ENCODE measurements around the gene ADAM17.
A peak's percentile ranks its signal among the peaks of the same experiment; 100 is the strongest.
"Not testable (repeated sequence)": the region's sequence is repeated elsewhere in the genome, so short reads cannot be mapped to it uniquely, and the experiment has no call there.

Gene ADAM17

DNA sequence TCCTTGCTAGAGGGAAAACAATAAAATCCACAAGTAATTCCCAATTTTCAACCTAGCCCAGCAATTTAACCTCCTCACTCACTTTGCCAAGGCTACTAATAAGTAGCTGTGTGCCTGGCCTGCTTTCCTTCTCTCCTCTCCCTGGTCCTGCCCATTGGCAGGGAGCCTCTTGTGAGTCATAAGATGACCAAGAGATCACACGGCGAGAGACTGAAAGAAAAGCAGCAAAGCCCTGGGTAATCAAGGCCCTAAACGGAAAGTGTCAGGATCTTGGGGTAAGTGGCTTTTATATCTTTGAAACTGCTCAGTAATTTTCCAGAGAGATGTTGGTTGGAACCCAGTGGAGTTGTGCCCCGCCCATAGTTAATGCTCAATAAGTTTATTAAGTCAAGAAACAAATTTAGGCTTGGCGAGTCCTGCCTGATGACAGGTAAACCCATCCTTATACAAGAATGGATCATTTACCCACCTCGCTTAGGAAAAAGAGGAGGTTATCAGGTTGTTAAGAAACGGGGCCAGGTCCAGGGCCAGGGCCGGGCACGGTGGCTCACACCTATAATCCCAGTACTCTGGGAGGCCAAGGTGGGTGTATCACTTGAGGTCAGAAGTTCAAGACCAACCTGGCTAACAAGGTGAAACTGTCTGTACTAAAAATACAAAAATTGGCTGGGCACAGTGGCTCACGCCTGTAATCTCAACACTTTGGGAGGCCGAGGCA, 10.0 kb upstream of the ADAM17 start:
- peak; percentile 95 for DNase-seq (ENCODE audit: low spot score)

DNA sequence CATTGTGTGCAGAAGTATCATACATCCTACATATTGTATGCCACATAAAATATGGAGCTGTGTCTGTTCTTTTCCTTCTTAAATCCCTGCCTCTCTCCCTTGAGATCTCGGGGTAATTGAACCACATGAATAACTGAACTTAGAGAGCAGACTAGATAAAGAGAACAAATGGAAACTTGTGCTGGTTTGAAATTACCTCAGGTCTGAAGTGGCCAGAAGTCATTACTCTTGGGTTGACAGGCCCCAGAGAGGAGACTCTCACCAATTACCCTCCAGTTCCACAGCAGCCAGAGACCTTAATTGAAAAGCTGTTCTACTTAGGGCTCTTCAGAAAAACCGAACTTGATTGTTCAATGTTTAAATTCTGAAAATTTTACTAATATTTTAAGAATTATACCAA, 5.0 kb upstream of the ADAM17 start:
- DNase-seq (ENCODE audit: low spot score), result no peak

DNA sequence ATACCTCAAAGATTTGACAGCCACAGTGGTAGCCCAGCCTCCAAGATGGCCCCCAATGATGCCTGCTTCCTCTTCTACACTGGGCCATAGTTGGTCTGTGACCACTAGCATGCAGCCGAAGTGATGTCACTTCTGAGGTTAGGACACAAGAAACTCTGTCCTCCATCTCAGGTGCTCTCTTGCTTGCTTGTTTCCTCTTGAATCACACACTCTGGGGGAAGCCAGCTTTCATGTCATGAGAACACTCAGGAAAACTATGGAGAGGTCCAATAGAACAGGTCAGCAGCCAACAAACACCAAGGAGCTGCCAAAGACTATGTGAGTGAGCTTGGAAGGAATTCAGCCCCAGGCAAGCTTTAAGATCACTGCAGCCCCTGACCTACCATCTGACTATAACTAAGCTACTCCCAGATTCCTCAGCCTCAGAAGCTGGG, 3.3 kb upstream of the ADAM17 start:
- no peak for DNase-seq (ENCODE audit: low spot score)

DNA sequence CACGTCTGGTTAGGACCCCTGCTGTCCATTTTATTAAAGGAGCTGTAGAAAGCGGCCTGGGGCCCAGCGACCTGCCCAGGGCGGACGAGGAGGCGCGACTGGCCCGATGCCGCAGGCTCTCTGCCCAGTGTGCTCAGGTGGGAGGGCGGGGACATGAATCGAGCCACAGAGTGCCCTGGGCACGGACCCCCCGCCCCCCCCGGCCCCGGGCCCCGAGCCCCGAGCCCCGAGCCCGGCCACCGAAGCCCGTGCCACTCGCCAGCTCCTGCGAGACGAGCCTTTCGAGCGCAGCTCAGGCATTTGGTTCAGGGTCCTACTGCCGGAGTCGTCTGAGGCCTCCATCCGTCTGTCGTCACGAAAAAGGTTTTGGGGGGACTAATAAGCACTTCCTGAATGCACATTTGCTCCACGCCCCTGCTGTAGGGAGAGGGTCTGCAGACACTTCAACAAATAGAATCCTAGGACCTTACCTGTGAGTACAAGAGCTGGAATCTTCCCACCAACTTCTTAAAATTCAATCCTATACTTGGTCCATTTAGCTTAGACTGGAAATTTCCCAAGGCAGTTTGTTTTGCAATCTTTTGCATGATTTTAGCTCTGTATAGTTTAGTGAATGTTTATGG, 602 bp upstream of the ADAM17 start:
- DNase-seq (ENCODE audit: low spot score), result peak; percentile 53

DNA sequence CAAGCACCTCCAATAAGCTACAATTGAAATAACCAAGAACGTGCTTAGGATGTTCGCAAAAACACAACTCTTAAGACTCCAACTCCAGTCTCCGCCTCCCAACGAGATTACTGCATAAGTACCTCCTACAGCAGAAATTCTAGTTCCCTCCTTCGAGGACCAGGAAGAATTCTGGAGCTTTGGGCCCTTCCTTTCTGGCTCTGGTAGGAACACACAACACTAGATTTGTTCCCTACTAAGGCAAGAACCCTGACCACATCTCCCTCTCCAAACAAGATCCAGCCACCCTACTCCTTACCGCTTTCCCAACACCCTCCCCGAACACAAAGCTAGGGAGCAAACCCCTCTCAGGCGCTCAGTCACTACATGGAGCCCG, 721 bp downstream of the ADAM17 start:
- DNase-seq (ENCODE audit: low spot score), result peak; percentile 92

DNA sequence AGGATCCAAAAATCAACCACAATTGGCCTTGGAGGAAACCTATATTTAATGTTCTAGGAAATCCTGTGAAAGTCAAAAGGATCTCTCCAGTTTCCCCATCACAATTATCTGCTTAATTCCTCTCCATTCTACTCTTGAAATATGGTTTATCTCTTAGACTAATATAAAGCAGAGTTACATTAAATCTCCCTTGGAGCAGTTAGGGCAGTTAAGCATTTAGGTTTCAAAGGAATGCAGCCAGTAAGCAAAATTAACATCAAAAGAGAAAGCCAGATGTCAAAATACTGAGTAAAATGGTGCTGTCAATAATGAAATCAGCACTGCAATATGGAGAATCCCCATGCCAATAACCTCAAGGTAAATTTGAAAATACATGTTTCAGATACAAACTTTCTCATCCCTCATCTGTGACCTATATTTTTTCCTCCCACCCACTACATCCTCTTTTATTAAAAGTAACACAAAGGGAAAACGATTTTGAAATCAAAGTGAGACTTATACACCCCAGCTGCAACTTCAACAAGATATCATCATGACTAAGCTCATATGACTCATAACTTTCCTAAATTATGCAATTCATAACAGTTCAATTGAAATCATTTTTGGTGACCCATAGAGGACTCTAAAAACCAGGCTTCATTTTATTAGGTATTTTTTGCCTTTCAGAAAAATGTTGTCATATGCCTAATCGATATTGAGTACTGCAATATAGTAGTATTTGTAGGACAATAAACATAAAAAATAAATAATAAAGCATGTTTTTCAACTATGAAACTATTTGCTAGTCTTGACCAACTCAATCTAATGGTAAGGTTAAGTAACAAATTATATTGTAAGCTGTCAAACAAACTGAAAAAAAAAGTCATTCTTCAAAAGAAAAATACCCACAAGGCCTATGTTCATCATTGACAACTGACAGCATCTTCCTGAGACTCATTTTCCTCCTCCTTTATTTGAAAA, 3.1 kb downstream of the ADAM17 start:
- peak; percentile 93 for DNase-seq (ENCODE audit: low spot score)

DNA sequence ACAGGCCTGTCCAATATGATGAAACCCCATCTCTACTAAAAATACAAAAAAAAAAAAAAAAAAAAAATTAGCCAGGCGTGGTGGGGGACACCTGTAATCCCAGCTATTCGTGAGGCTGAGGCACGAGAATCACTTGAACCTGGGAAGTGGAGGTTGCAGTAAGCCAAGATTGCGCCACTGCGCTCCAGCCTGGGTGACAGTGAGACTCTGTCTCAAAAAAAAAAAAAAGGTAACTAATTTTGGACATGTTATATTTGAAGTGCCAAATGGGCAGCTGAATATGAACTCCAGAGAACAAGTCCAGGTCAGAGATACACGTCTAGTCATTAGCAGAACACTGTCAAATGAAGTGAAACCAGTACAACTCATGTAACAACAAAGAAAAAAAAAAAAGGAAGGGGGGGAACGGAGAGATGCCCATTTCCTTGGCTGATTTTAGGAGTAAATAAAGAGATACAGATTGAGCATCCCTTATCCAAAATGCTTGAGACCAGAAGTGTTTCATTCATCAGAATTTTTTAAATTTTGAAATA, 4.7 kb downstream of the ADAM17 start:
- not testable (repeated sequence) for DNase-seq (ENCODE audit: low spot score)

DNA sequence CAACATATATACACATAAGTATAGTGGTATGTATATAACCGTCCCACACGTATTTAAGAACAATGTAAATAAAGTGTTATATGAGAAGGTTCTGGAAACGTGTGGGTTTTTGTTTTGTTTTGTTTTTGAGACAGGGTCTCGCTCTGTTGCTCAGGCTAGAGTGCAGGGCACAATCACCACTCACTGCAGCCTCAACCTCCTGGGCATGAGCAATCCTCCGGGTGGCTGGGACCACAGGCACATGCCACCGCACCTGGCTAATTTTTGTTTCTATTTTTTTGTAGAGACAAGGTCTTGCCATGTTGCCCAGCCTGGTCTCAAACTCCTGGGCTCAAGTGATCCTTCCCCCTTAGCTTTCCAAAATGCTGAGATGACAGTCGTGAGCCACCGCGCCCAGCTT, 6.2 kb downstream of the ADAM17 start:
- no peak for DNase-seq (ENCODE audit: low spot score)

DNA sequence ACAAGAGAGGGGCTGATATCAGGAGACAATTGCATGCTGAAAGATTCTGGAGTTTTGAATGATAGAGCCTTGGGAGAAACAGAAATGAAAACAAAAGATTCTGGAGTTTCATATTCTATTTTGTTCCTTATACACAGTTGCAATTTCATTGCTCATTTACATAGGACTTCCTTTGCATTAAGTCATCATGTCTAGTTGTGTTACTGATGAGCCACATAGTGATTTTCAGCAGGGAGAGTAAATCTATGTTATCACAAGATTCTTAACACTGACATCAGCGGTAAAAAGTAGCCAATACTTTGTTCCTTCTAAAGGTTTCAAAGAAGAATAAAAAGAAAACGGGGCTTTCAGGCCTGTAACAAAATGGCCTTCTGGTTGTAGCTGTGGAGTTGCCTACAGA, 7.1 kb downstream of the ADAM17 start:
- DNase-seq (ENCODE audit: low spot score), result peak; percentile 42

DNA sequence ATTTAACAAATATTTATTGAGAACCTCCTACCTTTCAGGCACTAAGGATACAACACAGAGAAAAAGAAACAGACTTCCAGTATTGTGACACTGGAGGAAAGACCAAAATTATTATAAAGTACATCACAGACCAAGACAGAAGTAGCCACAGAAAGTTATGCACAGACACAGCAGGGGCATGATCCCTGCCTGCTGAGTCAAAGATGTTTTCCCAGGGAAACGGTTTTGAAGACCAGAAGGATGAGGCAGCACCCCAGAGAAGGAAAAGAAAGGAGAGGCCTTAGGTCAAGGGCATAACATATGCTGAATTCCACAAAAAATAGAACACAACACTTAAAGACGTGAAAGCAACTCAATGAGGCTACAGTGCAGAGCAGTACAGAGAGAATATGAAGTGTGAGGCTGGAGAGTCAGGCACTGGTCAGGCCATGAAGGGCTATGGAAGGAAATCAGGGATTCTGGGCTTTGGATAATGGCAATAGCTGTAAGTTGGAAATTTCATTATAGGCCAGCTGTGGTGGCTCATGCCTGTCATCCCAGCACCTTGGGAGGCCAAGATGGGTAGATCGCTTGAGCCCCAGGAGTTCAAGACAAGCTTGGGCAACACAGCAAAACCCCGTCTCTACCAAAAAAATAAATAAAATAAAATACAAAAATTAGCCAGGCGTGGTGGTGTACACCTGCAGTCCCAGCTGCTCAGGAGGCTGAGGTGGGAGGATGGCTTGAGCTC, 8.2 kb downstream of the ADAM17 start:
- DNase-seq (ENCODE audit: low spot score), result no peak

DNA sequence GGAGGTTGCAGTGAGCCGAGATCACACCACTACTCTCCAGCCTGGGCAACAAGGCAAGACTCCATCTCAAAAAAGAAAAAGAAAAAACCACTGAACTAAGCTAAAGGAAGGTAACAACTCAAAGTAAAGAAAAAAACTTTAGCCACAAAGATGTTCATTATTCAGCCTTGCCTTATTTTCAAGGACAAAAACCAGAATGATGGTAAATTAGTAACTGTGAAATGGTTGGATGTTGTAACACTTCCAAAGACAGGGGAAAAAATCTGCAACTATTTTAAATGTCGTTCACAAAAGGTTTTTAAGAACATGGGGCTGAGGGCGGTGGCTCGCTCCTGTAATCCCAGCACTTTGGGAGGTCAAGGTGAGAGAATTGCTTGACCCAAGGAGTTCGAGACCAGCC, 10.1 kb downstream of the ADAM17 start:
- no peak for DNase-seq (ENCODE audit: low spot score)

DNA sequence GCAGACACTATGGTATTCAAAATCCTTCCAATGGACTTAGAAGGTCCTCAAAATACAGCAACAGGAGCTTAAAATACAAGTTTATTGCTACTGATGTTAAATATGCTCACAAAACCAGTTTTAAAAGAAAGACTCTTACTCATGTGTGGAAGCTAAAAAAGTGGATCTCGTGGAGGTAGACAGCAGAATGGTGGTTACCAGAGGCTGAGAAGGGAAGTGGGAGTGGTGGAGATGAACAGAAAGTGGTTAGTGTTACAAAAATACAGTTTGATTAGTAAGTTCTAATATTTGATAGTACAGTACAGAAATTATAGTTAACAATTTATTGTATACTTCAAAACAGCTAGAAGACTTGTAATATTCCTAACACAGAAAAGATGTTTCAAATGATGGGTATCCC, 12.1 kb downstream of the ADAM17 start:
- no peak for DNase-seq (ENCODE audit: low spot score)

DNA sequence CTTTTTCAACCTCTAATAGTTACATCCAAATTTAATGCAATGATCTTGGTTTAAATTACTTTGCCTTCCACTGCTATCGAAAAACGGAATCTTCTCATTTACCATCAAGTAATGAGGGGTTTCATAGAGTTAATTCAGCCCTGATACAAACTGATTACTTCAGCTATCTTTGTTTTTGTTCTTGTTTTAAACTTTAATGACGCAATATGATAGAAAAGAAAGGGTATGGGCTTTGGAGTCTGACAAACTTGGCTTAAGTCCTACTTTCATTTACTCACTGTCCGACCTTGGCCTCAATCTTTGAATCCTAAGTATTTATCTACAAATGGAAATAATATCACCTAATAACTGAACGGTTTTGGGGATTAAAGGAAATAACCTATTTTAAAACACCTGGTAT, 16.1 kb downstream of the ADAM17 start:
- no peak for DNase-seq (ENCODE audit: low spot score)

DNA sequence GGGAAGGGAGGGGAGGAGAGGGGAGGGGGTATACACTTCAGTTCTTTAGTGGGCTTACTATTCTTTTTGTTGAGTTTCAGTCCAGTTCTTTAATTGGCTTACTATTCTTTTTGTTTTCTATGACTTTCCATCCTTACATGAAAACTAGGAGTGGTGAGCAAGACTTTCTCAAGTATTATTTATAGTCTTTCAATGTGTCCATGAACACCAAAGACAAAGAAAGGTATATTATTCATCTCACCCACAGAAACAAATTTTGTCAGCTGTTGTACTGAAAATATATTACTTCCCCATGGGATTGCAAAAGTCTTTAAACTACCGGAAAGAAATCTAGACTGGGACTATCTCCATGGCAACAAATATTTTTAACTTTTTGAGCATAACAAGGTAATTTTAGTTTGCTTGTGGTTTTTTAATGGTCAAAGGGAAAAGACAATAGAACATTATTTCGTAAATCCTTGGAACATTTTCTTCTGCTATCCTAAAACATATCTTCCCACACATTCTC, 17.6 kb downstream of the ADAM17 start:
- DNase-seq (ENCODE audit: low spot score), result no peak

DNA sequence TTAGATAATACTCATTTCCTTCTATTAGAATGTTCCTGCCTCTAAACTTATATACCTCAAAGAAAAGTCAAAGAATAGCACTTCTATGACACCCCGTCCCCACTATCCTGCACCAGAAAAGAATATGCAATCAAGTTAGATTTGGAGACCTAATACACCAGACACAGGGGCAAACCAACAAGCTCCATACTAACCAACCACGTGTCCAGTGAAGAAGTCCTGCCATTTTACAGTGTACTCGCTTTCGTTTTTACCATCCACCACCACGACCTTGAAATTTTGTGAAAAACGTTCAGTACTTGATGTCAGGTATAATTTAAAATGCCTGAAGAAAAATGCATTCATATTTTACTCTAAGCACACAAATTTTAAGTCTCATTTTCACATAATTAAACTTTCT, 19.1 kb downstream of the ADAM17 start:
- no peak for DNase-seq (ENCODE audit: low spot score)

DNA sequence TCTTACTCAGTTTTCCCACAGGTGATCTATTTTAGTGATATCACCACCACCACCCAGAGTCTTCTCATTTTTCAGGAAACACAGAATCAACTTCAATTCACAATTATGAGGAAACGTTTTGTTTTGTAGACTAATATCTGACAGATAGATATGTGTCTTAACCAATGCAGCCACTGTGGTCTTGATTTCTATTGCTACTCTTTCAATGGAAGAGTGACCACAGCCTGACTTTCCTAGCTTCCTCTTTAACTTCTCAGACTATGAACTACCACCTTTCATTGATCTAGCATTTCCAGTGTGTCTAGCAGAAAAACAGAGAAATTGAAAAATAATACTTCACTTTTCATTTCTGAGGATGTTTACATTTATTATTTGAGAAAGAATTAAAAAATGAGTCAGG, 20.5 kb downstream of the ADAM17 start:
- DNase-seq (ENCODE audit: low spot score), result no peak

DNA sequence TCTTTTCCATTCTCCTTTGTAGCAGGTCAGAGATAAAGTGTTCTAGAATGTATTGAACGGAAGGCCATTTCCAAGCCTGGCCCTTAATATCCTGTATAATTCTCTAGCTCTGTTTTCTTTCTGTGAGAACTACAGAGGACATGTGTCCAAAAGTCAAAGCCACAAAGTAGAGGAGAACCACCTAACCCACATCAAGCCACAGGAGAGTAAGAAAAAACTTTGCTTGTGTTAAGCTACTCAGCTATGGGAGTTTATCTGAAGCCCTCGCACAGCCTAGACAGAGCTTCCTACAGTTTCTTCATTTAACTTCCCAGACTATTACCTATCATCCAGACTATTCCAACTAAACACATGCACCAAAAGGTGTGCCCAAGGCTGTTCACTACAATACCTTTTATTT, 22.0 kb downstream of the ADAM17 start:
- no peak for DNase-seq (ENCODE audit: low spot score)

DNA sequence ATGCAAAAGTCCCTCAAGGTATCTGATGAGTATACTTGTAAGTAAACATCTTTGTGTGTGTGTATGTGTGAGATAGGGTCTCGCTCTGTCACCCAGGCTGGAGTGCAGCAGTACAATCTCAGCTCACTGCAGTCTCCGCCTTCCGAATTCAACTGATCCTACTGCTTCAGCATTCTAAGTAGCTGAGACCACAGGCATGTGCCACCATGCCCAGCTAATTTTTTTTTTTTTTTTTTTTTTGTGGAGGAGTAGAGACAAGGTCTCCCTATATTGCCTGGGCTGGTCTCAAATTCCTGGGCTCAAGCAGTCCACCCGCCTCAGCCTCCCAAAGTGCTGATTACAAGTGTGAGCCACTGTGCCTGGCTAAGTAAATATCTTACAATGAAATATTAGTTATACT, 23.2 kb downstream of the ADAM17 start:
- no peak for DNase-seq (ENCODE audit: low spot score)

DNA sequence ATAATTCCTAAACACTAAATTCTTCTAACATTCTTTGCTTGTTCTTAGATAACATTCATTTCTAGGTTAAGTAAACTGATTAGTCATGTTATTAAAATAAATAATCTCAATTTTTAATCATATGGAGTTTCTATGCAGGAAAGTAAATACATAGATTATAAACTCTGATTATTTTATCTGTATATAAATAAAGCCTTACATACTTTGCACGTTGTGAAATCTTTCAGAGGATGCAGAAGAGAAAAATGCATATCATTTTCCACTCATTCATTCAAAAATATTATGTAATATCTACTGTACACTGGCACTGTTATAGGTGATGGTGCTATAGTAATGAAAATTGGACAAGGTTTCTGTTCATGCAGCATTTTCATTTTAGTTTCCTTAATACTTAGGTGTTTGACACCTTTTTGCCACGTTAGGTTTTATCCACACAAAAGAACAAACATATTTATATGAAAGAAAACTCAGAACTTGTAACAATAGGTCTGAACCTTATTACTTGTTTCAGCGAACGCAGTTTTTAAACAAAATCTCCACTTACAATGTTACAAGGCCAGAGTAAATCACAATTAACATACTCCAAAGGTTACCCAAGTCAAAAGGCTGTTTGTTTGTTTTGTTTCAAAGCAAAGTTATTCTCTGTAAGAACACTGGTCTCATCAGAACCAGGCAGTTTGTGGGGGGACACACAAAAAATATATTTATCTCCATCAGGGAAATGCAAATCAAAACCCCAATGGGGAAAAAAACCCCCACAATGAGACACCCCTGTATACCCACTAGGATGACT, 27.4 kb downstream of the ADAM17 start:
- DNase-seq (ENCODE audit: low spot score), result no peak

DNA sequence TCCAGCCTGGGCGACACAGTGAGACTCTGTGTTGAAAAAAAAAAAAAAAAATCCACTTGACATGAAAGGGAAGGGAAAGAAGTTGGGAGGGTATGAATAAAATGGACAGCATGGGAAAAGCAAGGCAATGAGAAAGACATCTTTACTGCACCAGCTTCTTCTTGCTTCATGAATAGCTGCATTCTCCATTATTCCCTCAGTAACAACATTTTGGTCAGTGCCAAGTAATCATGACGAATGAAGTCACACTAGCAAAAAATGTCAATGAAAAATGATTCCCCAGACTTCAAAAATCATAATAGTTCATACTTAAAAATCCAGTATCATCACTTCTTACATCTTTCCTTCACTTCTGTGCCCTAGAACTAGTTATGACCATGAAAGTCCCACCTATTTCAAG, 30.4 kb downstream of the ADAM17 start:
- no peak for DNase-seq (ENCODE audit: low spot score)

DNA sequence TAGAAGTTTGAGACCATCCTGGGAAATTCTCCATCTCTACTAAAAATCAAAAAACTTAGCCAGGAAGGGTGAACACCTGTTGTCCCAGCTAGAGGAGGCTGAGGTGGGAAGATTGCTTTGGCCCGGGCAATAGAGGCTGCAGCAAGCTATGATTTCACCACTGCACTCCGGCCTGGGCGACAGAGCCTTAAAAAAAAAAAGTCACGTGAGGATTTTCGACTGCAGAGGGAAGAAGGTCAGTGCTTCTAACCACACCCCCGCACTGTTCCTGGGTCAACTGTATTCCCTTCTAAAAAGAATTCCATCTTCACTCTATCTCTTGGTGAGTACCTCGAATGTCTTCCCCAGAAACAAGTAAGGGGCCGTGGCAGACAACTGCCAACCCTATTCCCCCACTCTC, 31.3 kb downstream of the ADAM17 start:
- DNase-seq (ENCODE audit: low spot score), result no peak

Data from RKO (cell line).